Measurements from ENCODE around the gene MAP3K7CL.

- TF ChIP-seq ZBTB7A (IDR thresholded peaks at IDR 0.05; ENCODE audit: low read depth) (no peak), EGR1 (IDR thresholded peaks at IDR 0.05) (no peak)
- TF ChIP-seq, protein P1, sequence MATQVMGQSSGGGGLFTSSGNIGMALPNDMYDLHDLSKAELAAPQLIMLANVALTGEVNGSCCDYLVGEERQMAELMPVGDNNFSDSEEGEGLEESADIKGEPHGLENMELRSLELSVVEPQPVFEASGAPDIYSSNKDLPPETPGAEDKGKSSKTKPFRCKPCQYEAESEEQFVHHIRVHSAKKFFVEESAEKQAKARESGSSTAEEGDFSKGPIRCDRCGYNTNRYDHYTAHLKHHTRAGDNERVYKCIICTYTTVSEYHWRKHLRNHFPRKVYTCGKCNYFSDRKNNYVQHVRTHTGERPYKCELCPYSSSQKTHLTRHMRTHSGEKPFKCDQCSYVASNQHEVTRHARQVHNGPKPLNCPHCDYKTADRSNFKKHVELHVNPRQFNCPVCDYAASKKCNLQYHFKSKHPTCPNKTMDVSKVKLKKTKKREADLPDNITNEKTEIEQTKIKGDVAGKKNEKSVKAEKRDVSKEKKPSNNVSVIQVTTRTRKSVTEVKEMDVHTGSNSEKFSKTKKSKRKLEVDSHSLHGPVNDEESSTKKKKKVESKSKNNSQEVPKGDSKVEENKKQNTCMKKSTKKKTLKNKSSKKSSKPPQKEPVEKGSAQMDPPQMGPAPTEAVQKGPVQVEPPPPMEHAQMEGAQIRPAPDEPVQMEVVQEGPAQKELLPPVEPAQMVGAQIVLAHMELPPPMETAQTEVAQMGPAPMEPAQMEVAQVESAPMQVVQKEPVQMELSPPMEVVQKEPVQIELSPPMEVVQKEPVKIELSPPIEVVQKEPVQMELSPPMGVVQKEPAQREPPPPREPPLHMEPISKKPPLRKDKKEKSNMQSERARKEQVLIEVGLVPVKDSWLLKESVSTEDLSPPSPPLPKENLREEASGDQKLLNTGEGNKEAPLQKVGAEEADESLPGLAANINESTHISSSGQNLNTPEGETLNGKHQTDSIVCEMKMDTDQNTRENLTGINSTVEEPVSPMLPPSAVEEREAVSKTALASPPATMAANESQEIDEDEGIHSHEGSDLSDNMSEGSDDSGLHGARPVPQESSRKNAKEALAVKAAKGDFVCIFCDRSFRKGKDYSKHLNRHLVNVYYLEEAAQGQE (IDR thresholded peaks at IDR 0.05; ENCODE audit: low read depth), result no peak
Observed at GRCh38 chr21:29193901-29194300, 63.5 kb downstream of the MAP3K7CL start.

Measured in Ishikawa (cell line).